ENCODE data around the gene GDPGP1.
"Not testable (repeated sequence)": the region's sequence is repeated elsewhere in the genome, so short reads cannot be mapped to it uniquely, and the experiment has no call there.

The GDPGP1 gene

DNA sequence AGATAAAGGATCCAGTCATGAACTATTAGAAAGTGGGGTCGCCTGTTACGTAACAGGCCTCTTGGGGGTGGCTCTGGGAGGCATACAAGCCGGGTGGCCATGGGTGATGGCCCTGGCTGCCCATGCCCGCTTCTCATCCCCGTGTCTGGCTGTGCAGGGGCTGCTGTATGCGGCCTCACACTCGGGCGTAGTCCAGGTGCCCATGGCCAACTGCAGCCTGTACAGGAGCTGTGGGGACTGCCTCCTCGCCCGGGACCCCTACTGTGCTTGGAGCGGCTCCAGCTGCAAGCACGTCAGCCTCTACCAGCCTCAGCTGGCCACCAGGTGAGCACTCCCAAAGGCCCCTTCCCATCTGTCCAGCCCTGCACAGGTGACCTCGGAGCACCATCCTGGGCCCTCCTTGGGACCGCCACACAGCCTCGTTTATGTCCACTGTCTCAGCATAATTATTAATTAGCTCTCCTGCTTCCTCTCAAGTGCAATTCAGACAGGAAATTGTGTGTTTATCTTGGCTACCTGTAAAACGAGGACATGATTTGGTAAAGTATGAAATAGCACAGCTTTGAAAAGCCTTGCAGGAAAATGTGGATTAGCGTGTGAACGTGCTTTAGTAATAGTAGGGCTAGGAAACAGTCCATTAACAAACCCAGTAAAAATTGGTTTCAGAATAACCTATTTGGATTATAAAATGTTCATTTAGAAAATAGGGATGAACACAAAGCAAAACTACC is 8.3 kb upstream of the GDPGP1 start:
- DNase-seq (ENCODE audit: low spot score): no peak

DNA sequence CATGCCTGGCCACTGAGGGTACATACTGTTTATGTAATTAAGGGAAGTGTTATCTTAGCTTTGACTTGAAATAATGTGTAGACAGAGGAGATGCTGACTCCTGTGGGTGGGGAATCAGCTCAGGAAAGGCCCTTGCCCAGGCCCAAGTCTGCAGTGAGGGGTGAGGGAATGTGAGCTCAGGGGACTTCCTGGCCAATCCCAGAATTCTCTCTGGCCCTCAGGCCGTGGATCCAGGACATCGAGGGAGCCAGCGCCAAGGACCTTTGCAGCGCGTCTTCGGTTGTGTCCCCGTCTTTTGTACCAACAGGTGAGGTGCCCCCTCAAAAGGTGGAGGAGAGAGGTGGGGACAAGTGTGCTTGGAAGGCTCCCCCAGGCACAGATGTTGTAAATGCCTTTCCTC is 6.7 kb upstream of the GDPGP1 start:
- no peak for DNase-seq (ENCODE audit: low spot score)

DNA sequence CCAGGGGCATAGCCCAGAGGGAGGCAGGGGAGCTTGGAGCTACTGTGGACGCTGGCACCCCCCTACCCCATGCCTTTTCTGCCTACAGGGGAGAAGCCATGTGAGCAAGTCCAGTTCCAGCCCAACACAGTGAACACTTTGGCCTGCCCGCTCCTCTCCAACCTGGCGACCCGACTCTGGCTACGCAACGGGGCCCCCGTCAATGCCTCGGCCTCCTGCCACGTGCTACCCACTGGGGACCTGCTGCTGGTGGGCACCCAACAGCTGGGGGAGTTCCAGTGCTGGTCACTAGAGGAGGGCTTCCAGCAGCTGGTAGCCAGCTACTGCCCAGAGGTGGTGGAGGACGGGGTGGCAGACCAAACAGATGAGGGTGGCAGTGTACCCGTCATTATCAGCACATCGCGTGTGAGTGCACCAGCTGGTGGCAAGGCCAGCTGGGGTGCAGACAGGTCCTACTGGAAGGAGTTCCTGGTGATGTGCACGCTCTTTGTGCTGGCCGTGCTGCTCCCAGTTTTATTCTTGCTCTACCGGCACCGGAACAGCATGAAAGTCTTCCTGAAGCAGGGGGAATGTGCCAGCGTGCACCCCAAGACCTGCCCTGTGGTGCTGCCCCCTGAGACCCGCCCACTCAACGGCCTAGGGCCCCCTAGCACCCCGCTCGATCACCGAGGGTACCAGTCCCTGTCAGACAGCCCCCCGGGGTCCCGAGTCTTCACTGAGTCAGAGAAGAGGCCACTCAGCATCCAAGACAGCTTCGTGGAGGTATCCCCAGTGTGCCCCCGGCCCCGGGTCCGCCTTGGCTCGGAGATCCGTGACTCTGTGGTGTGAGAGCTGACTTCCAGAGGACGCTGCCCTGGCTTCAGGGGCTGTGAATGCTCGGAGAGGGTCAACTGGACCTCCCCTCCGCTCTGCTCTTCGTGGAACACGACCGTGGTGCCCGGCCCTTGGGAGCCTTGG is 5.9 kb upstream of the GDPGP1 start:
- no peak for DNase-seq (ENCODE audit: low spot score)

DNA sequence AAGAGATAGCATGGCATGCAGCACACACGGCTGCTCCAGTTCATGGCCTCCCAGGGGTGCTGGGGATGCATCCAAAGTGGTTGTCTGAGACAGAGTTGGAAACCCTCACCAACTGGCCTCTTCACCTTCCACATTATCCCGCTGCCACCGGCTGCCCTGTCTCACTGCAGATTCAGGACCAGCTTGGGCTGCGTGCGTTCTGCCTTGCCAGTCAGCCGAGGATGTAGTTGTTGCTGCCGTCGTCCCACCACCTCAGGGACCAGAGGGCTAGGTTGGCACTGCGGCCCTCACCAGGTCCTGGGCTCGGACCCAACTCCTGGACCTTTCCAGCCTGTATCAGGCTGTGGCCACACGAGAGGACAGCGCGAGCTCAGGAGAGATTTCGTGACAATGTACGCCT is 5.0 kb upstream of the GDPGP1 start:
- no peak for DNase-seq (ENCODE audit: low spot score)

DNA sequence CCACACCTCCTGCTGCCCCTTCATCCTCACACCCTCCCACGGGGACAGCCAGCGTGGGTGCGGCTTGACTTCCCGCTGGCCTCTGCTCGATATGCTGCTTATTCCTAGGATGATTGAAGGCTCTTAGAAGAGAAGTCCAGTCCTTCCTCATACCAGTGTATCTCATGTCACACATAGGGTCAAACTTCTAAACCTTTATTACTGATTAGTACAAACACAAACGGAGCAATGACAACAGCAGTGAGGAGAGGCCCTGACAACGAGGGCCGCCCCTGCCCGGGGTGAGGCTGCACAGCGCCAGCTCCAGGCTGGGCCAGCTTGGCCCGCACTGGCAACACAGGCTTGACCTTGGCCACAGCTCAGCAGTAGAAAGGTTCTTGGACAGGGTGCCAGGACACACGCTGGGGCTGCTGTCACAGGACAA is 3.9 kb upstream of the GDPGP1 start:
- DNase-seq (ENCODE audit: low spot score): no peak

DNA sequence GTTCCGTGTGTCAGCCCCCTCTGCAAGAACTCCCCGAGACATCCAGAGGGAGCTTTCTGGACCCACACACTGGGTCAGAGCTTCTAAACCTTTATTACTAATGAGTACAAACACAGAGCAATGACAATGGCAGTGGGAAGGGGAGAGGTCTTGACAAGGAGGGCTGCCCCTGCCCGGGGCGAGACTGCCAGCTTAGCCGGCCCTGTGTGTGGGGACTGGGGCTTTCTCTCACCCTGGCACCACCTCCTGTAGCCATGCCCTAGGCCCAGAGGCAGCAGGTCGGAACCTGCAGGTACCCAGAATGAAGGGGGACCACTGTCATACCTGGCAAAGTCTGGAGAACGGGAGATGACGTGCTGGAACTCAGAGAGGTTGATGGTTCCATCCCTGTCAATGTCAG is 3.4 kb upstream of the GDPGP1 start:
- no peak for DNase-seq (ENCODE audit: low spot score)

DNA sequence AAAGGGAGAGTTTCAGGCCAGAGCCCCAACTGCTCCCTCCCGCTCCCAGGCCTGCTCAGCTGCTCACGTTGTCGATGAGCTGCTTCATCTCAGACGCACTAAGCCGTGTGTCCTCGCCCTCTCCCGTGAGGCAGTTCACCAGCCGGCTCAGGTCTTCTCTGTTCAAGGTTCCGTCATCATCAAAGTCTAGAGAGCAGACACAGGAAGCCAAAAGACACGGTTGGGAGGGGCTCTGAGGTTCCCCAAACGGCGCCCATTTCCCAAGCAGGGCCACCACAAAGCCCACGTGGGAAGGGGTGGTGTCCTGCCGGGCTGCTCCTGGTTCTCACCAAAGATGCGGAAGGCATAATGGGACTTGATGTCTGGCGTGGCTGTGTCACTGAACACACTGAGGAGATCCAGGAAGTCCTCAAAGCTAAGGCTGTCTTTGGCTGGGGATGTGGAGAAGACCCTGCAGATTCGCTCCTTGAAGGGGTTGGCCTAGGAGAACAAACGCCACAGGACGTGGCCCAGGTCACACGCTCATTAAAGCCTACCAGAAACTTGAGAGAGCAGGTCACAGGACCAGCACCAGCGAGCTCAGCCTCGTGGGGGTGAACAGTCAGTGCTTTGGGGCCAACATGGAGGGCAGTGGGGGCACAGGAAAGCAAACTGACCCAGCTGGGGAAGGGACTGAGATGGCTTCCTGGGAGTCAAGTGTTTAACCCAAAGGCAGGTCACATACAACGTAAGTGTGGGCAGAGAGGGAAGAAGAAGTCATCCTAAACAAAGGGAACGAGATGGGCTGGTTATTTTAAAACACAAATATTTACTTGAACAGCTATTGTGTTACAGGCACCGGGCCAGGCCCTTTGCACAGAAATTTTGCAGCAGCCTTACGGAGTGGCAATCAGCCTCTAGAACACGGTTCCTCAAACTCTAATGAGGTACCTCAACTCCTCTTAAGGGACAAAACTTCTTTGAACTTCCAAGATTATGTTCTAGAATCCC is 2.7 kb upstream of the GDPGP1 start:
- no peak for DNase-seq (ENCODE audit: low spot score)

DNA sequence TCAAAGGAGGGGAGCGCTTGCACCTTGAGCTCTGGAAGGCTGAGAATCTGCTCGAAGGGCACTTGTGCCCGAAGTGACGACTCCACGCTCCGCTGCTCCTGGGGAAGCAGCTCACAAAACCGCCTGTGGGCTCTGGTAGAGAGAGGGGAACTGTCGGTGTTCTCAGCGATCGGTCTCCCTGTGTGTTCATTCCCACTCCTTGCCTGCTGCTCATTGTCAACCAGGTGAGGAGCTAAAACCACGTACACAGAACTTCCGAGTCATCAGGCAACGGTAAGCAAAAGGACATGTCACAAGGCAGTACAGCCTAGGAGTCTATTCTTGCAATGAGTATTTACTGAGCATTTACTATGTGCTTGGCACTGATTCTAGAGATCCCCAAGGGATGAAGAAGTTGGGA is 1.8 kb upstream of the GDPGP1 start:
- no peak for DNase-seq (ENCODE audit: low spot score)

DNA sequence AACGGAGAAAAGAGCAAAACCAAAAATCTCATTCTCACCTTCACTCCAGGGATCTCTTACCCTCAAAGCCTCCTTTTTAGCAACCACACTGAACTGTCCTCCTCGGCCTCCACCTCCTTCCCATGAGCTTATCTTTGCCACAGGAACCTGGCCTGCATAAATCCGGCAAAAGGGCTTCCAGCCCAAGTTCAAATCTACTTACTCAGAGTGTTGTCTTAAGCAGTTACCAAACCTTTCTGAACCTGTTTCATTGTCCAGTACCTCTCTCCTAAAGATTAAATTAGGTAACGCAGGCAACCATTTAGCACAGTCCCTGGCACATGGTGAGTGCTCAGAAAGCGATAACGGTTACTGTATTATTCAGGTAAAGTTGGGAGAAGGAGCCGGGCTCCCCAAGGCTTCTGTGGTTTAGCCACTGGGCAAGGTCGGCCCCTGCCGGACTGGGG is 1.0 kb upstream of the GDPGP1 start:
- DNase-seq (ENCODE audit: low spot score): no peak

DNA sequence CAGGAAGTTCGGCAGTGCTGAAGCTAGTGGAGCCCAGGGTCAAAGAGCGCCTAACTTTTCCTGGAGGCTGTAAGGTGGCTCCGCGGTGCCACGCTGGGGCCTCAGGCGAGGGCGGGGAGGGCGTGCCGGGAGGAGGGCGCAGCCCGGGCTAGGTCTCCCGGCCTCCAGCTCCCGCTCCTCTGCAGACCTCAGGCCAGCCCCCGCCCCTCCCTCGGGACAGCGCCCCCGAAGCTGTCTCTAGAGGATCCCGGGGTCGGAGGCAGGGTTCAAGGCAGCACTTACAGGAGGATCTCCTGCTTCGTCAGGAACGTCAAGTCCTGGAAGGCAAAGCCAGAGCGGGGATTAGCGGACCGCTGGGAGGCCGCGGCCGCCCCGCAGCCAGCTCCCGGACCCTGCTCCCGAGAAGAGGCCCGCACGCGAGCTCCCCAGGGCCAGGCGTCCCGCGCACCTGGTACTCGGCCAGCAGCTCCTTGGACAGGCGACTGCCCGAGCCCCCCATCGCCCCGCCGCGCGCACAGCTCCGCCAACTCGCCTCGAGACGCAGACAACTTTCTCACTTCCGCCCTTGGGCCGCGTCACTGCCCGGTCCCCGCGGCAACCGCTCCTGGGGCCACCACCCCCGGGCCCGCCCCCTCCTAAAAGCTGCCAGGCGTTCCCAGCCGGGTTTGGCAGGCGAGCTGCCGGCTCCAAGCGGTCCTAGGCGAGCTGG is 468 bp upstream of the GDPGP1 start, which contains the start of gene CIB1:
Gene CIB1, minus strand, starts transcription at position 555 of the 709 bp plus-strand sequence. Its CDS starts 56 bp downstream, at position 499.
- DNase-seq (ENCODE audit: low spot score): peak; percentile 71

DNA sequence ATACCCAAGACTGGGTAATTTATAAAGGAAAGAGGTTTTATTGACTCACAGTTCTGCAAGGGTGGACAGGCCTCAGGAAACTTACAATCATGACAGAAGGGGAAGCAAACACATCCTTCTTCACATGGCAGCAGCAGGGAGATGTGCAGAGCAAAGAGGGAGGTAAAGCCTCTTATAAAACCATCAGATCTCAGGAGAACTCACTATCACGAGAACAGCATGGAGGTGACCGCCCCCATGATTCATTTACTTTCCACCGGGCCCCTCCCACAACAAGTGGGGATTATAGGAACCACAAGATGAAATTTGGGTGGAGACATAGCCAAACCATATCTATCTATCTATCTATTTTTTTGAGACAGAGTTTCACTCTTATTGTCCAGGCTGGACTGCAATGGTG is 5.4 kb downstream of the GDPGP1 start:
- no peak for DNase-seq (ENCODE audit: low spot score)

DNA sequence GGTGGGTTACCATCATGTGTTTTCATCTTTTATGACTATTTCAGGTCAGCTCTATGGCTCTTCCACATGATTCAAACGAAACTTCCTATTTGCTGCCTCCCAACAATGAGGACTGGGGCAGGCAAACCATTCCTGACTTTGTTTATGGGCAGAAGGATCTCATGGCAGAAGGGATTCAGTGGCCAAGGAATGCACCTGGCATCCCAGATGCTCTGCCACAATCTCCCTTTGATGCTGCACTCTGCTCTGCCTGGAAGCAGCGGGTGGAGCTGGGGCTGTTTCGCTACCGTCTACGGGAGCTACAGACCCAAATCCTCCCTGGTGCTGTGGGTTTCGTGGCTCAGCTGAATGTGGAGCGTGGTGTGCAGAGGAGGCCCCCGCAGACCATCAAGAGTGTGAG is 6.8 kb downstream of the GDPGP1 start:
- DNase-seq (ENCODE audit: low spot score): no peak

DNA sequence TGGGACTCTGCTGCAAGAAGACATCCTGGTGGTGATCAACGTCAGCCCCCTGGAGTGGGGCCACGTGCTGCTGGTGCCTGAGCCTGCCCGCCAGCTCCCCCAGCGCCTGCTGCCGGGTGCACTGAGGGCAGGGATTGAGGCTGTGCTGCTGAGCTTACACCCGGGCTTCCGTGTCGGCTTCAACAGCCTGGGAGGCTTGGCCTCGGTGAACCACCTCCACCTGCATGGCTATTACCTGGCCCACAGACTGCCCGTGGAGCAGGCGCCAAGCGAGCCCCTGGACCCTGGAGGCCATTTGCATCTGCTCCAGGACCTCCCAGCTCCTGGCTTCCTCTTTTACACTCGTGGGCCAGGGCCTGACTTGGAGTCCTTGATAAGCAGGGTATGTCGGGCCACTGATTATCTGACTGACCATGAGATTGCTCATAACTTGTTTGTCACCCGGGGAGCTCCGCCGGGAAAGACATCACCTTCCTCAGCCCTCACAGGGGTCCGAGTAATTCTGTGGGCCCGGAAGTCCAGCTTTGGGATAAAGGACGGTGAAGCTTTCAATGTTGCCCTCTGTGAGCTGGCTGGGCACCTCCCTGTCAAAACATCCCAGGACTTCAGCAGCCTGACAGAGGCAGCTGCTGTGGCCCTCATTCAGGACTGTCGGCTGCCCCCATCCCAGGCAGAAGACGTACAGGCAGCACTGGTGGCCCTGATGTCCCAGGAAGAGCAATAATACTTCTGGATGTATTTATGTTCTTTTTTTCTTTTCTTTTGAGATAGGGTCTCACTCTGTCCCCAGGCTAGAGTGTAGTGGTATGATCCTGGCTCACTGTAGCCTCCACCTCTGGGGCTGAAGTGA is 7.6 kb downstream of the GDPGP1 start:
- DNase-seq (ENCODE audit: low spot score): no peak

DNA sequence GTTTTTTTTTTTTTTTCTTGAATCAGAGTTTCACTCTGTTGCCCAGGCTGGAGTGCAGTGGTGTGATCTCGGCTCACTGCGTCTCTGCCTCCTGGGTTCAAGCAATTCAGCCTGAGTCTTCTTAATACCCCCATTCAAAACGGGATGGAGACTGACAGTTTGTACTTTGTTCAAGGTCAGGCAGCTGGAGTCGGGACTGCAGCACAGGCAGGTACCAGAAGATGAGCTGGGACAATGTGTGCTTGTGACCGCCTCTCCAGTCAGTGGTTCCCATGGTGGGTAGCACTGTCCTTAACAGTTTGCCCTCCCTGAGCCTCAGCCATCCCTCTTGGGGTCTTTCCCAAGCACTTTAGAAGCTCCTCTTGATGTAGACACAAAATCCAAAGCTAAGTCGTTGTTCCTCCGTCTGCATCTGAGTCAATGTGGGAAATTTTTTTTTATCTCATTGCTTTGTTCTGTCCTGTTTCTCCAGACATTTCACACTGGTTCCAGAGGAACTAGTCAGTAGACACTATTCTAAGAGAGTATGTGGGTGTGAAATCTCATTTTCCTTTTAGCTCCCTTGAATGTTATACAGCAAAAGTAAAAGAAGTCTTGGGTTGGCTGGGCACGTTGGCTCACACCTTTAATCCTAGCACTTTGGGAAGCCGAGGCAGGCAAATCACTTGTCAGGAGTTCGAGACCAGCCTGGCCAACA is 10.1 kb downstream of the GDPGP1 start:
- DNase-seq (ENCODE audit: low spot score): no peak

DNA sequence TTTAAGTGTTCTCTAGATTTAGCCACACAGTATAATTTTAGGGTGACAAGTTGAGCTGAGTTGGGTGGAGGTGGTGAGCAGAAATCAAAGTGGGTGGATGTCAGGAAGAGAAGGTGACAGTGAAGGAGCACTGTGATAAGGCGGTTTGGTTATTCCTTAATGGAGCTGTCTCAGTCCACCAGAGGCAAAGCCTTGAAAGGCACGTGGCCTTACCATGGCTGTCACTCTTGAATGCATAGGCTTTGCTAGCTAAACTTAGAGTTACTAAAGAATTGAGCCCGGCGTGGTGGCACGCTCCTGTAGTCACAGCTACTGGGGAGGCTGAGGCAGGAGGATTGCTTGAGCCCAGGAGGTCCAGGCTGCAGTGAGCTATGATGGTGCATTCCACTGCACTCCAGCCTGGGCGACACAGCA is 14.8 kb downstream of the GDPGP1 start:
- no peak for DNase-seq (ENCODE audit: low spot score)

DNA sequence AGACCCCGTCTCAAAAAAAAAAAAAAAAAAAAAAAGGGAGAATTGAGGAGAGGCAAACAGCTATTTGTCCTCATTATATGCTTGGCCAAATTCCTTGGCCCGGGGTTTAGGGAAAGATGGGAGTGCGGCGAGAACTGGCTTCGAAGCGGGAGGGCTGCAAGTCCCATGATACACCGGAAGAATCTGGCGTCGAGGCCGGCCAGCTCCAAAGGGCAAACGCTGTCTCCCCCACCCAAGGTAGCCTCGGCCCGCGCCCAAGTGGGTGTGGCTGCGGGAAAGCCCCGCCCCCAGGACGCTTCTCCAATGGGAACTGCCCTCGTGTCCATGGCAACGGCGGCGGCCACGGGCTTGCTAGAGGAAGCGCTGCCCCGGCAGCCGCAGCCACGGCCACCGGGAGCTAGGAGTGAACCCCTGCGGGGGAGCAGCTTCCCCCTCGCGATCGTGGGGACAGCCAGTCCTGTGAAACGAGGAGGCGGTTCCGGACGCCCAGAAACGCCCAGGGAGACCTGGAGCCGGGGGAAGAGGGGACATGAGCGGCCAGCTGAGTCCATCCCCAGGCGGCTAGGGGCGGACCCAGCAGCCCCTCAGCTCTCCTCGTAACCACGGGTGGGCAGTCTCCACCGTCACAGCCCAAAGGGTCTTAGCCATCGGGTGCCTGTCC is 15.3 kb downstream of the GDPGP1 start, which contains the start of gene TTLL13:
Gene TTLL13, plus strand, starts transcription at position 354 of the 661 bp plus-strand sequence. CDS start 1,075 bp downstream, outside the sequence.
- DNase-seq (ENCODE audit: low spot score): peak; percentile 93

DNA sequence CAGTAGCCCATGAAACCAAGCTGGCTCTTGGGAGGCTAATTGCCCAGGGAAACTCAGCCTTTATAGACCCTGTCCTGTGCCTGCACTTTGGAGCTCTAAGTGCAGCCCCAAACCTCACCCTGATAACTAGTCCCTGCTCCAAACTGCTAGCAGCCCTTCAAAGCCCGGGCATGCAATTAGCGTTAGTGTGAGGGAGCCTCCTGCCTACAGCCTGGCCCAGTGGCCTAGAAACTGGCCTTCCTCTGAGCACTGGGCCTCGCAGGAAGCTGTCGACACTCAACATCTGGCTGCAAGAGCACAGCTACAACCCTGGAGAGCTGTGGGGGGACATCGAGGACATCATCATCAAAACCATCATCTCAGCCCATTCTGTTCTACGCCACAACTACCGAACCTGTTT is 23.8 kb downstream of the GDPGP1 start:
- DNase-seq (ENCODE audit: low spot score): no peak

DNA sequence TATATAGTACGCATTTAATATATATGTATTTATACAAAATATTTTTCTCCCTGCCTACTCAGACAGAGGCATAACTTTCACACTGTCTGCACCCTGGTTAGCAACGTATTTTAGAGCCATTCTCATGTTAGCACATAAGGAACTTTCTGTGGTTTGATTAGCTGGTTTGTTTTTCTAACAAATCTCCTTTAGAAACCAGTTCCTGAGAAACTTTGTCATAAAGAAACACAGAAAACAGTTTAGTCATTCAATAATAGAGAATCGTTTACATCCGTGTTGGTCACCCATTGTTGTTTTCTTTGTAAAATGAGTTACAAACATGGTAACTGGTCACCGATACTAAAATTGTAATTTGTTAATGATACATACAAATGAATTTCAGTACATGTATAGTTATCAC is 25.5 kb downstream of the GDPGP1 start:
- DNase-seq (ENCODE audit: low spot score): no peak

DNA sequence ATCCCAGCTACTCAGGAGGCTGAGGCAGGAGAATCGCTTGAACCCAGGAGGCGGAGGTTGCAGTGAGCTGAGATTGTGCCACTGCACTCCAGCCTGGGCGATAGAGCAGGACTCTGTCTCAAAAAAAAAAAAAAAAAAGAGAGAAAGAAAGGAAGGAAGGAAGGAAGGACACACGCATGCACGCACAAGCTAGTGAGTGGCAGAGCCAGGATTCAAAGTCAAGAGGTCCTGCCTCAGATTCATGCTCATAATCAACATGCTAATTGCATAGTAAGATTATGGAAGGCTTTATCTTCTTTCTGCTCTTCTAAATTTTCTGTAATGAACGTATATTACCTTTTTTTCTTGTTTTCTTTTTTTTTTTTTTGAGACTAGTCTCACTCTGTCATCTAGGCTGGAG is 26.7 kb downstream of the GDPGP1 start:
- DNase-seq (ENCODE audit: low spot score): not testable (repeated sequence)

Measured in AG08396 (cell line).